HepG2 (cell line): ENCODE data around the gene MRPS10. TPM values are rescaled to one million over a fixed set of nuclear protein-coding genes. Genes with fewer than 3 reads are reported as not detected.

Experiments used
- BCL6 ChIP-seq: IDR thresholded peaks from 2 replicates; pipeline ENCODE4 v1.6.1; 2016; ENCODE audit warnings: missing genetic modification reagents, missing compliant biosample characterization
- CCAR2 ChIP-seq: fragments of 200-400 bp; formaldehyde crosslinking; optimal IDR thresholded peaks from 2 replicates; pipeline ENCODE3; 2018; ENCODE audit warnings: low read depth, mild to moderate bottlenecking, low read length, moderate library complexity
- GATAD1 ChIP-seq: IDR thresholded peaks from 2 replicates; pipeline ENCODE4 v1.6.1; 2016; ENCODE audit warnings: missing genetic modification reagents, missing compliant biosample characterization
- KLF9 ChIP-seq: IDR thresholded peaks from 2 replicates; pipeline ENCODE4 v1.6.1; 2016; ENCODE audit warnings: low read depth
- TAF1 ChIP-seq: sonication (generic); formaldehyde crosslinking; IDR thresholded peaks from 2 replicates; pipeline ENCODE4 v1.4.0; 2020; ENCODE audit warnings: missing genetic modification reagents
- U2AF1 ChIP-seq: fragments of 200-400 bp; formaldehyde crosslinking; optimal IDR thresholded peaks from 2 replicates; pipeline ENCODE3; 2017; ENCODE audit warnings: mild to moderate bottlenecking, low read depth, low read length
- ZNF232 ChIP-seq: sonication (generic); formaldehyde crosslinking; IDR thresholded peaks from 2 replicates; pipeline ENCODE4 v1.4.0; 2020; ENCODE audit warnings: missing genetic modification reagents, borderline replicate concordance
- ZNF546 ChIP-seq: sonication (generic); formaldehyde crosslinking; conservative IDR thresholded peaks from 2 replicates; pipeline ENCODE4 v1.8.1; 2023; ENCODE audit warnings: mild to moderate bottlenecking, missing genetic modification reagents
- ZNF781 ChIP-seq: sonication (generic); formaldehyde crosslinking; IDR thresholded peaks from 2 replicates; pipeline ENCODE4 v1.5.1; 2020; ENCODE audit warnings: borderline replicate concordance, mild to moderate bottlenecking, missing genetic modification reagents; ENCODE audit errors: not compliant biosample characterization
- polyA plus RNA-seq, 8 experiments: library from polyadenylated mRNA; depleted of rRNA in 3 of 8; stranded (reverse) in 7 of 8; unstranded in 1 of 8; fragments of >200 nt; fragmentation: Illumina TruSeq in 4 of 8; extraction: Trizol in 4 of 8; gene quantifications; 2 replicates each; pipeline versions ENCODE4 v1.2.1 to v1.2.3, GENCODE V29; 2011 to 2016; ENCODE audit warnings: low read depth in 4 of 8, missing spikeins in 1 of 8, mixed read lengths in 1 of 8; ENCODE audit not compliant: insufficient read depth in 1 of 8
- total RNA-seq, 5 experiments: library from RNA; depleted of rRNA; stranded (reverse); fragments of >200 nt; fragmentation: Illumina TruSeq; extraction: Trizol; gene quantifications; 2 replicates each; pipeline ENCODE4 v1.2.3, GENCODE V29; 2016; ENCODE audit warnings: low read depth in 1 of 5
- TF ChIP-seq, protein P1 (sequence below): IDR thresholded peaks from 2 replicates; pipeline ENCODE4 v1.6.1; 2016; ENCODE audit warnings: missing compliant biosample characterization, missing genetic modification reagents, borderline replicate concordance
- TF ChIP-seq, protein P2 (sequence below): sonication (generic); formaldehyde crosslinking; IDR thresholded peaks from 2 replicates; pipeline ENCODE4 v1.4.0; 2020; ENCODE audit warnings: missing genetic modification reagents
- TF ChIP-seq, protein P3 (sequence below): IDR thresholded peaks from 2 replicates; pipeline ENCODE4 v1.6.1; 2016; ENCODE audit warnings: low read depth
- TF ChIP-seq, protein P4 (sequence below): sonication (generic); formaldehyde crosslinking; IDR thresholded peaks from 2 replicates; pipeline ENCODE4 v1.4.0; 2020; ENCODE audit warnings: mild to moderate bottlenecking, missing genetic modification reagents
- TF ChIP-seq, protein P5 (sequence below): sonication (generic); formaldehyde crosslinking; IDR thresholded peaks from 2 replicates; pipeline ENCODE4 v1.5.1; 2020; ENCODE audit warnings: mild to moderate bottlenecking, missing genetic modification reagents
- TF ChIP-seq, protein P6 (sequence below): sonication (generic); formaldehyde crosslinking; IDR thresholded peaks from 2 replicates; pipeline ENCODE4 v1.4.0; 2020; ENCODE audit warnings: mild to moderate bottlenecking, missing genetic modification reagents

MRPS10 gene
- total and polyA plus RNA-seq, 2 of the 13 experiments (the other 11 are each of a cell fraction or from before 2014, with no cell fraction given), result 31.7 to 54.6 TPM

DNA sequence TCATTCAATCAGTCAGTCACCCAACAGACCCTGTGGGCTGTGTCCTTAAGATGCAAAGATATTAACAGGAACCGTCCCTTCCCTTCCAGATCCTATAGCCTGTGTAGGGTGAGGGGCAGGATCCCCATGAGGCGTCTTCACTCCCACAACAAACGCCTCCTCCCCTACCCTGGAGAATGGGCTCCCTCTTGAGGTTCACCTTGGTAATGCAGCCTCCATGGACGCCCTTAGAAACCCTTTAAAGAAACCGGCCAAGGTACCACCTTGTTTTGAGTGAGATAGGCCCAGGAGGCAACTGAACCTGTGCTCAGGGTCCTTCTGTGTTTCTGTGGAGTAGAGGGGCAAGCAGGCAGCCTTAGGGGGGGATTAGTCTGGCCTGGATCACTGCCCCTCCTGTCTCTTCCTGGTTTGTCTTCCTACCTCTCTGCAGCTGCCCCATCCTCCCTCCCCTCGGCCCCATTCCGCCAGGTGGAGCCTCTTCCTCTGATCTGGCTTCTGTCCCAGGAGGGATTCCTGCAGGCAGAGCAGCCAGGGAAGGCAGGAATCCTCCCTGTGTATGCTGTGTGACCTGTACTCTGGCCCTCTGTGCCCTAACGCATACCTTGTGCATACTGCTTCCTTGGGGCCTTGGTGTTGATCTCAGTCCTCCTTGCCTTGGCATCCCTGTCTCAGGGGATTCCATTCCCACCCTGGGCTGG, 51.1 kb downstream of the MRPS10 start (continued):
- TF ChIP-seq, protein P1, sequence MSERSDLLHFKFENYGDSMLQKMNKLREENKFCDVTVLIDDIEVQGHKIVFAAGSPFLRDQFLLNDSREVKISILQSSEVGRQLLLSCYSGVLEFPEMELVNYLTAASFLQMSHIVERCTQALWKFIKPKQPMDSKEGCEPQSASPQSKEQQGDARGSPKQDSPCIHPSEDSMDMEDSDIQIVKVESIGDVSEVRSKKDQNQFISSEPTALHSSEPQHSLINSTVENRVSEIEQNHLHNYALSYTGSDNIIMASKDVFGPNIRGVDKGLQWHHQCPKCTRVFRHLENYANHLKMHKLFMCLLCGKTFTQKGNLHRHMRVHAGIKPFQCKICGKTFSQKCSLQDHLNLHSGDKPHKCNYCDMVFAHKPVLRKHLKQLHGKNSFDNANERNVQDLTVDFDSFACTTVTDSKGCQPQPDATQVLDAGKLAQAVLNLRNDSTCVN (CRISPR knock-in tag), result no peak
- TF ChIP-seq BCL6 (0 out of 2 replicates have a peak, but pooled peaks have one; percentile 7), ZNF781 (CRISPR knock-in tag) (no peak), ZNF546 (CRISPR knock-in tag) (no peak), ZNF232 (no peak), U2AF1 (no peak), KLF9 (CRISPR knock-in tag) (no peak), GATAD1 (CRISPR knock-in tag) (peak; percentile 48; the same call in 1 of the 2 replicates), TAF1 (CRISPR knock-in tag) (no peak), CCAR2 (no peak)
- TF ChIP-seq, protein P2, sequence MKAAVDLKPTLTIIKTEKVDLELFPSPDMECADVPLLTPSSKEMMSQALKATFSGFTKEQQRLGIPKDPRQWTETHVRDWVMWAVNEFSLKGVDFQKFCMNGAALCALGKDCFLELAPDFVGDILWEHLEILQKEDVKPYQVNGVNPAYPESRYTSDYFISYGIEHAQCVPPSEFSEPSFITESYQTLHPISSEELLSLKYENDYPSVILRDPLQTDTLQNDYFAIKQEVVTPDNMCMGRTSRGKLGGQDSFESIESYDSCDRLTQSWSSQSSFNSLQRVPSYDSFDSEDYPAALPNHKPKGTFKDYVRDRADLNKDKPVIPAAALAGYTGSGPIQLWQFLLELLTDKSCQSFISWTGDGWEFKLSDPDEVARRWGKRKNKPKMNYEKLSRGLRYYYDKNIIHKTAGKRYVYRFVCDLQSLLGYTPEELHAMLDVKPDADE (CRISPR knock-in tag), result no peak
- TF ChIP-seq, protein P3, sequence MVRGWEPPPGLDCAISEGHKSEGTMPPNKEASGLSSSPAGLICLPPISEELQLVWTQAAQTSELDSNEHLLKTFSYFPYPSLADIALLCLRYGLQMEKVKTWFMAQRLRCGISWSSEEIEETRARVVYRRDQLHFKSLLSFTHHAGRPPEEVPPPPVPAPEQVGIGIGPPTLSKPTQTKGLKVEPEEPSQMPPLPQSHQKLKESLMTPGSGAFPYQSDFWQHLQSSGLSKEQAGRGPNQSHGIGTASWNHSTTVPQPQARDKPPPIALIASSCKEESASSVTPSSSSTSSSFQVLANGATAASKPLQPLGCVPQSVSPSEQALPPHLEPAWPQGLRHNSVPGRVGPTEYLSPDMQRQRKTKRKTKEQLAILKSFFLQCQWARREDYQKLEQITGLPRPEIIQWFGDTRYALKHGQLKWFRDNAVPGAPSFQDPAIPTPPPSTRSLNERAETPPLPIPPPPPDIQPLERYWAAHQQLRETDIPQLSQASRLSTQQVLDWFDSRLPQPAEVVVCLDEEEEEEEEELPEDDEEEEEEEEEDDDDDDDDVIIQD (CRISPR knock-in tag), result 0 out of 2 replicates have a peak, but pooled peaks have one; percentile 22
- TF ChIP-seq, protein P4, sequence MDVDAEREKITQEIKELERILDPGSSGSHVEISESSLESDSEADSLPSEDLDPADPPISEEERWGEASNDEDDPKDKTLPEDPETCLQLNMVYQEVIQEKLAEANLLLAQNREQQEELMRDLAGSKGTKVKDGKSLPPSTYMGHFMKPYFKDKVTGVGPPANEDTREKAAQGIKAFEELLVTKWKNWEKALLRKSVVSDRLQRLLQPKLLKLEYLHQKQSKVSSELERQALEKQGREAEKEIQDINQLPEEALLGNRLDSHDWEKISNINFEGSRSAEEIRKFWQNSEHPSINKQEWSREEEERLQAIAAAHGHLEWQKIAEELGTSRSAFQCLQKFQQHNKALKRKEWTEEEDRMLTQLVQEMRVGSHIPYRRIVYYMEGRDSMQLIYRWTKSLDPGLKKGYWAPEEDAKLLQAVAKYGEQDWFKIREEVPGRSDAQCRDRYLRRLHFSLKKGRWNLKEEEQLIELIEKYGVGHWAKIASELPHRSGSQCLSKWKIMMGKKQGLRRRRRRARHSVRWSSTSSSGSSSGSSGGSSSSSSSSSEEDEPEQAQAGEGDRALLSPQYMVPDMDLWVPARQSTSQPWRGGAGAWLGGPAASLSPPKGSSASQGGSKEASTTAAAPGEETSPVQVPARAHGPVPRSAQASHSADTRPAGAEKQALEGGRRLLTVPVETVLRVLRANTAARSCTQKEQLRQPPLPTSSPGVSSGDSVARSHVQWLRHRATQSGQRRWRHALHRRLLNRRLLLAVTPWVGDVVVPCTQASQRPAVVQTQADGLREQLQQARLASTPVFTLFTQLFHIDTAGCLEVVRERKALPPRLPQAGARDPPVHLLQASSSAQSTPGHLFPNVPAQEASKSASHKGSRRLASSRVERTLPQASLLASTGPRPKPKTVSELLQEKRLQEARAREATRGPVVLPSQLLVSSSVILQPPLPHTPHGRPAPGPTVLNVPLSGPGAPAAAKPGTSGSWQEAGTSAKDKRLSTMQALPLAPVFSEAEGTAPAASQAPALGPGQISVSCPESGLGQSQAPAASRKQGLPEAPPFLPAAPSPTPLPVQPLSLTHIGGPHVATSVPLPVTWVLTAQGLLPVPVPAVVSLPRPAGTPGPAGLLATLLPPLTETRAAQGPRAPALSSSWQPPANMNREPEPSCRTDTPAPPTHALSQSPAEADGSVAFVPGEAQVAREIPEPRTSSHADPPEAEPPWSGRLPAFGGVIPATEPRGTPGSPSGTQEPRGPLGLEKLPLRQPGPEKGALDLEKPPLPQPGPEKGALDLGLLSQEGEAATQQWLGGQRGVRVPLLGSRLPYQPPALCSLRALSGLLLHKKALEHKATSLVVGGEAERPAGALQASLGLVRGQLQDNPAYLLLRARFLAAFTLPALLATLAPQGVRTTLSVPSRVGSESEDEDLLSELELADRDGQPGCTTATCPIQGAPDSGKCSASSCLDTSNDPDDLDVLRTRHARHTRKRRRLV, result no peak
- TF ChIP-seq, protein P5, sequence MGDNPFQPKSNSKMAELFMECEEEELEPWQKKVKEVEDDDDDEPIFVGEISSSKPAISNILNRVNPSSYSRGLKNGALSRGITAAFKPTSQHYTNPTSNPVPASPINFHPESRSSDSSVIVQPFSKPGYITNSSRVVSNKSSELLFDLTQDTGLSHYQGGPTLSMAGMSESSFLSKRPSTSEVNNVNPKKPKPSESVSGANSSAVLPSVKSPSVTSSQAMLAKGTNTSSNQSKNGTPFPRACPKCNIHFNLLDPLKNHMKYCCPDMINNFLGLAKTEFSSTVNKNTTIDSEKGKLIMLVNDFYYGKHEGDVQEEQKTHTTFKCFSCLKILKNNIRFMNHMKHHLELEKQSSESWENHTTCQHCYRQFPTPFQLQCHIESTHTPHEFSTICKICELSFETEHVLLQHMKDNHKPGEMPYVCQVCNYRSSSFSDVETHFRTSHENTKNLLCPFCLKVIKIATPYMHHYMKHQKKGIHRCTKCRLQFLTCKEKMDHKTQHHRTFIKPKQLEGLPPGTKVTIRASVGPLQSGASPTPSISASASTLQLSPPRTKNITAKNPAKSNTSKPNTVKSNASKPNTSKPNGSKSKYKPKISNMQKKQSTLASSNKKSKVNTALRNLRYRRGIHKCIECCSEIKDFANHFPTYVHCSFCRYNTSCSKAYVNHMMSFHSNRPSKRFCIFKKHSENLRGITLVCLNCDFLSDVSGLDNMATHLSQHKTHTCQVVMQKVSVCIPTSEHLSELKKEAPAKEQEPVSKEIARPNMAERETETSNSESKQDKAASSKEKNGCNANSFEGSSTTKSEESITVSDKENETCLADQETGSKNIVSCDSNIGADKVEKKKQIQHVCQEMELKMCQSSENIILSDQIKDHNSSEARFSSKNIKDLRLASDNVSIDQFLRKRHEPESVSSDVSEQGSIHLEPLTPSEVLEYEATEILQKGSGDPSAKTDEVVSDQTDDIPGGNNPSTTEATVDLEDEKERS (CRISPR knock-in tag), result no peak
- TF ChIP-seq, protein P6, sequence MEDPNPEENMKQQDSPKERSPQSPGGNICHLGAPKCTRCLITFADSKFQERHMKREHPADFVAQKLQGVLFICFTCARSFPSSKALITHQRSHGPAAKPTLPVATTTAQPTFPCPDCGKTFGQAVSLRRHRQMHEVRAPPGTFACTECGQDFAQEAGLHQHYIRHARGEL (CRISPR knock-in tag), result 0 out of 2 replicates have a peak, but pooled peaks have one; percentile 19
